HepG2 (cell line): ENCODE results near the gene C4BPA. TPM values are rescaled to one million over a fixed set of nuclear protein-coding genes. Genes with fewer than 3 reads are reported as not detected.

ENCODE experiments used
- CENPX ChIP-seq: sonication (generic); formaldehyde crosslinking; IDR thresholded peaks from 2 replicates; pipeline ENCODE4 v1.9.0; 2021; ENCODE audit warnings: mild to moderate bottlenecking, missing genetic modification reagents, moderate library complexity
- CTCF ChIP-seq: sonication (generic); formaldehyde crosslinking; IDR thresholded peaks from 2 replicates; pipeline ENCODE4 v1.5.0; 2020; ENCODE audit warnings: mild to moderate bottlenecking, missing genetic modification reagents, moderate library complexity
- E2F5 ChIP-seq: sonication (generic); formaldehyde crosslinking; conservative IDR thresholded peaks from 2 replicates; pipeline ENCODE4 v1.4.0; 2020; ENCODE audit warnings: missing genetic modification reagents
- EP300 ChIP-seq, 3 experiments: sonication (generic) in 1 of 3; formaldehyde crosslinking in 1 of 3; IDR thresholded peaks; 2 replicates each; pipeline versions ENCODE4 v1.5.1 to v1.6.1; 2011 to 2020; ENCODE audit warnings: low read depth in 2 of 3, low read length in 2 of 3, borderline replicate concordance in 1 of 3, improper control_type of control experiment in 1 of 3, mild to moderate bottlenecking in 1 of 3, missing genetic modification reagents in 1 of 3, moderate library complexity in 1 of 3
- FOXK1 ChIP-seq: sonication (generic); formaldehyde crosslinking; IDR thresholded peaks from 2 replicates; pipeline ENCODE4 v1.4.0; 2020; ENCODE audit warnings: low read depth, missing genetic modification reagents, borderline replicate concordance
- HIC2 ChIP-seq: sonication (generic); formaldehyde crosslinking; IDR thresholded peaks from 2 replicates; pipeline ENCODE4 v1.9.0; 2022; ENCODE audit warnings: low read depth, missing genetic modification reagents
- IRX3 ChIP-seq: sonication (generic); formaldehyde crosslinking; IDR thresholded peaks from 2 replicates; pipeline ENCODE4 v1.8.1; 2023; ENCODE audit warnings: mild to moderate bottlenecking, low read depth, missing genetic modification reagents, borderline replicate concordance
- JUN ChIP-seq: sonication (generic); formaldehyde crosslinking; IDR thresholded peaks from 2 replicates; pipeline ENCODE4 v1.4.0; 2020; ENCODE audit warnings: mild to moderate bottlenecking, missing genetic modification reagents
- KLF11 ChIP-seq: IDR thresholded peaks from 2 replicates; pipeline ENCODE4 v1.6.1; 2016; ENCODE audit warnings: missing compliant biosample characterization
- MYNN ChIP-seq: sonication (generic); formaldehyde crosslinking; IDR thresholded peaks from 2 replicates; pipeline ENCODE4 v1.4.0; 2020; ENCODE audit warnings: mild to moderate bottlenecking, low read depth, missing genetic modification reagents
- NCOA1 ChIP-seq: sonication (generic); formaldehyde crosslinking; IDR thresholded peaks from 2 replicates; pipeline ENCODE4 v1.9.0; 2021; ENCODE audit warnings: missing genetic modification reagents
- NCOA5 ChIP-seq: sonication (generic); formaldehyde crosslinking; IDR thresholded peaks from 2 replicates; pipeline ENCODE4 v1.4.0; 2020; ENCODE audit warnings: missing genetic modification reagents
- PBX2 ChIP-seq: IDR thresholded peaks from 2 replicates; pipeline ENCODE4 v1.6.1; 2016; ENCODE audit warnings: control low read depth
- PHF5A ChIP-seq: IDR thresholded peaks from one replicate; pipeline ENCODE4 v1.6.1; 2018; ENCODE audit warnings: low read depth, missing genetic modification reagents; ENCODE audit not compliant: unreplicated experiment
- TP53 ChIP-seq: sonication (generic); formaldehyde crosslinking; conservative IDR thresholded peaks from 2 replicates; pipeline ENCODE4 v1.4.0; 2020; ENCODE audit warnings: missing genetic modification reagents
- ZNF414 ChIP-seq: sonication (generic); formaldehyde crosslinking; IDR thresholded peaks from 2 replicates; pipeline ENCODE4 v1.5.0; 2020; ENCODE audit warnings: missing genetic modification reagents
- ZNF550 ChIP-seq: sonication (generic); formaldehyde crosslinking; IDR thresholded peaks from 2 replicates; pipeline ENCODE4 v1.4.0; 2020; ENCODE audit warnings: mild to moderate bottlenecking, missing genetic modification reagents, borderline replicate concordance
- ZNF605 ChIP-seq: sonication (generic); formaldehyde crosslinking; IDR thresholded peaks from 2 replicates; pipeline ENCODE4 v1.8.0; 2022; ENCODE audit warnings: mild to moderate bottlenecking, missing genetic modification reagents
- ZNF615 ChIP-seq: sonication (generic); formaldehyde crosslinking; IDR thresholded peaks from 2 replicates; pipeline ENCODE4 v1.5.0; 2020; ENCODE audit warnings: mild to moderate bottlenecking, missing genetic modification reagents, borderline replicate concordance
- ZNF713 ChIP-seq: sonication (generic); formaldehyde crosslinking; IDR thresholded peaks from 2 replicates; pipeline ENCODE4 v1.4.0; 2020; ENCODE audit warnings: mild to moderate bottlenecking, missing genetic modification reagents
- ZNF839 ChIP-seq: sonication (generic); formaldehyde crosslinking; IDR thresholded peaks from 2 replicates; pipeline ENCODE4 v1.4.0; 2020; ENCODE audit warnings: missing genetic modification reagents, mild to moderate bottlenecking, borderline replicate concordance
- polyA plus RNA-seq, 8 experiments: library from polyadenylated mRNA; depleted of rRNA in 3 of 8; stranded (reverse) in 7 of 8; unstranded in 1 of 8; fragments of >200 nt; fragmentation: Illumina TruSeq in 4 of 8; extraction: Trizol in 4 of 8; gene quantifications; 2 replicates each; pipeline versions ENCODE4 v1.2.1 to v1.2.3, GENCODE V29; 2011 to 2016; ENCODE audit warnings: low read depth in 4 of 8, missing spikeins in 1 of 8, mixed read lengths in 1 of 8; ENCODE audit not compliant: insufficient read depth in 1 of 8
- total RNA-seq, 5 experiments: library from RNA; depleted of rRNA; stranded (reverse); fragments of >200 nt; fragmentation: Illumina TruSeq; extraction: Trizol; gene quantifications; 2 replicates each; pipeline ENCODE4 v1.2.3, GENCODE V29; 2016; ENCODE audit warnings: low read depth in 1 of 5

The C4BPA gene
- total and polyA plus RNA-seq, 2 of the 13 experiments (the other 11 are each of a cell fraction or from before 2014, with no cell fraction given), result 32.1 to 60.1 TPM

- TF ChIP-seq CTCF (no peak), JUN (CRISPR knock-in tag) (no peak), ZNF713 (CRISPR knock-in tag) (no peak), PBX2 (CRISPR knock-in tag) (peak; percentile 70; the same call in 1 of the 2 replicates), NCOA1 (CRISPR knock-in tag) (no peak), FOXK1 (CRISPR knock-in tag) (peak; percentile 93; the same call in 1 of the 2 replicates), E2F5 (CRISPR knock-in tag) (no peak), PHF5A (no peak), ZNF414 (CRISPR knock-in tag) (no peak), TP53 (CRISPR knock-in tag) (peak; percentile 58; the same call in 1 of the 2 replicates), HIC2 (no peak; the same call in 1 of the 2 replicates), CENPX (CRISPR knock-in tag) (no peak), NCOA5 (CRISPR knock-in tag) (no peak), ZNF550 (CRISPR knock-in tag) (no peak), EP300 (IDR thresholded peaks at IDR 0.05; ENCODE audit: low read depth in 2 of 2, low read length in 2 of 2) (peak; percentile 64 to 91; a peak in 3 of 4 replicates), EP300 (CRISPR knock-in tag; IDR thresholded peaks at IDR 0.05; ENCODE audit: borderline replicate concordance) (peak; percentile 70; the same call in 1 of the 2 replicates), KLF11 (CRISPR knock-in tag) (no peak), IRX3 (CRISPR knock-in tag) (no peak), ZNF839 (CRISPR knock-in tag) (no peak), ZNF615 (CRISPR knock-in tag) (no peak), MYNN (no peak), ZNF605 (CRISPR knock-in tag) (no peak)
These were observed 15.1 kb upstream of the C4BPA start, which contains the start of gene C4BPB (continued) for GRCh38 chr1:207088701-207089626.
